Hepatocyte (in vitro differentiated cells): ENCODE results near the gene DNM3.

Experiments
- EZH2phosphoT487 ChIP-seq: fragments of 200-600 bp; sonication (generic); IDR thresholded peaks from one replicate; pipeline ENCODE4 v1.6.1; 2018; ENCODE audit warnings: antibody characterized with exemption, mild to moderate bottlenecking, low read depth, moderate library complexity; ENCODE audit not compliant: unreplicated experiment, severe bottlenecking
- TF ChIP-seq, protein P1 (sequence below): fragments of 200-600 bp; sonication (generic); IDR thresholded peaks from 2 replicates; pipeline ENCODE4 v1.5.1; 2016; ENCODE audit warnings: antibody characterized with exemption, mild to moderate bottlenecking; ENCODE audit not compliant: poor library complexity

DNA sequence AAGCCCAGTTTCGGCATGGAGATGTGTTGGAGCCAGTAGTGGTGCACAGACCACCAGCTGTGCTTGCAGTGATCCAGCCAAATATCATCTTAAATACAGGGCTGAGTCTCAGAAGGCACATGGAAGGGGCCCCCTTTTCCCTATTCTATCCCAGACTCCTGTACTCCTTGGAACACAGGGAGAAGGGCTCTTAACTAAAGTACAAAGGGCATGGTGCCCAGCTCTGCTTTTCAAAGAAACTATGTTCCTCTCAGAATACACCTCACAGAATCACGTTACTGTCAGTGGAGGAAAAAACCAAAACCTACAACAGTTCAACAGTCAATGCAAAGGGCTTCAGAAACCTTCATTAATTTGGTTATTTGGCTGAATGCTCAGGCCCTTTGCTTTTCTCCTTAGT, 398.6 kb downstream of the DNM3 start:
- TF ChIP-seq, protein P1, sequence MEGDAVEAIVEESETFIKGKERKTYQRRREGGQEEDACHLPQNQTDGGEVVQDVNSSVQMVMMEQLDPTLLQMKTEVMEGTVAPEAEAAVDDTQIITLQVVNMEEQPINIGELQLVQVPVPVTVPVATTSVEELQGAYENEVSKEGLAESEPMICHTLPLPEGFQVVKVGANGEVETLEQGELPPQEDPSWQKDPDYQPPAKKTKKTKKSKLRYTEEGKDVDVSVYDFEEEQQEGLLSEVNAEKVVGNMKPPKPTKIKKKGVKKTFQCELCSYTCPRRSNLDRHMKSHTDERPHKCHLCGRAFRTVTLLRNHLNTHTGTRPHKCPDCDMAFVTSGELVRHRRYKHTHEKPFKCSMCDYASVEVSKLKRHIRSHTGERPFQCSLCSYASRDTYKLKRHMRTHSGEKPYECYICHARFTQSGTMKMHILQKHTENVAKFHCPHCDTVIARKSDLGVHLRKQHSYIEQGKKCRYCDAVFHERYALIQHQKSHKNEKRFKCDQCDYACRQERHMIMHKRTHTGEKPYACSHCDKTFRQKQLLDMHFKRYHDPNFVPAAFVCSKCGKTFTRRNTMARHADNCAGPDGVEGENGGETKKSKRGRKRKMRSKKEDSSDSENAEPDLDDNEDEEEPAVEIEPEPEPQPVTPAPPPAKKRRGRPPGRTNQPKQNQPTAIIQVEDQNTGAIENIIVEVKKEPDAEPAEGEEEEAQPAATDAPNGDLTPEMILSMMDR = no peak
- TF ChIP-seq EZH2phosphoT487 = no peak
